Suppressor macrophage treated with lipopolysaccharide for 1 hour (primary cell): ENCODE measurements around the gene NR3C1.

Experiments
- DNase-seq, 3 donors: peaks; one replicate each; pipeline ENCODE4 v3.0.0-alpha.2; 2020 to 2022

The NR3C1 gene

DNA sequence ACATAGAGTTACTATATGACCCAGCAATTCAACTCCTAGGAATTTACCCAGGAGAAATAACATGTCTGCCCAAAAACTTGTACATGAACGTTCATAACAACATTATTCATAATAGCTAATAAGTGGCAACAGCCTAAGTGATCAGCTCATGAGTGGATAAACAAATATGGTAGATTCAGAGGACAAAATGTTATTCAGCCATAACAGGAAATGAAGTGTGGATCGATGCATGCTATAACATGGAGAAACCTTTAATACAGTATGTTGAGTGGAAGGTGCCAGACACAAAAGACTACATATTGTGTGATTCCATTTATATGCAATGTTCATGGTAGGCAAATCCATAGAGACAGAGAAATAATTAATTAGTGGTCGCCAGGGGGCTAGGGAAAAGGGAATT, 22.3 kb upstream of the NR3C1 start:
- no peak for DNase-seq

DNA sequence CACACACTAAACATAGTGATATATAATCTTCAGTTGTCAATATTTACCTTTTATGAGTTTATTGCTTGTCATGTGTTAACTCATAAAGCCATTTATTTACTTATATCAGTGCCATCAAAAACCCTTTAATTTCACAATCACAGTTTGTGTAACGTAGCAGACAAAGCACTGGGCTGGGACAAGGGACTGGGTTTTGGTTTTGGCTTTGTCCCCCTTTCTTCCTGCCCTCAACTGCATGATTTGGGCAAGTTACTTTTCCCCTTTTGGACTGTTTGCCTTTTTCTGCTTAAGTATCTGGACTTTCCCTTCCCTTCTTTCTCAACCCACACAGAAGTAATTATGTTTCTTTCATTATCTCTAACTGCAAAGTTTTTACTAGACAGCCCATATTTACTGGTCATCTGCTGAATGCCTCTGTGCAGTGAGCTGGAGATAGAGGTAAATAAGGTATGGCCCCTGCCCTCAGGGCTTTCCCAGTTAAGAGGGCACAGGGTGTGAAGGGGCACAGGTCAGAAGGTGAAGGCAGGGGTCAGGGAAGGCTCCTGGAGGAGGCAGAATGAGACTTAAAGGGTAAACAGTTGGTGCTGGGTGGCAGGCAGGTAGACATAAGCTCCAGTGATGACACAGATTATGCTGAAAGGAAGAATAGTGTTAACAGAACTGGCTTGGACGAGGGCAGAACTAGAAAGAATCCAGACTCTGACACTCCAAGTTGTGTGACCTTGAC, 14.8 kb upstream of the NR3C1 start:
- peak; percentile 57 to 70 (median 65) for DNase-seq

DNA sequence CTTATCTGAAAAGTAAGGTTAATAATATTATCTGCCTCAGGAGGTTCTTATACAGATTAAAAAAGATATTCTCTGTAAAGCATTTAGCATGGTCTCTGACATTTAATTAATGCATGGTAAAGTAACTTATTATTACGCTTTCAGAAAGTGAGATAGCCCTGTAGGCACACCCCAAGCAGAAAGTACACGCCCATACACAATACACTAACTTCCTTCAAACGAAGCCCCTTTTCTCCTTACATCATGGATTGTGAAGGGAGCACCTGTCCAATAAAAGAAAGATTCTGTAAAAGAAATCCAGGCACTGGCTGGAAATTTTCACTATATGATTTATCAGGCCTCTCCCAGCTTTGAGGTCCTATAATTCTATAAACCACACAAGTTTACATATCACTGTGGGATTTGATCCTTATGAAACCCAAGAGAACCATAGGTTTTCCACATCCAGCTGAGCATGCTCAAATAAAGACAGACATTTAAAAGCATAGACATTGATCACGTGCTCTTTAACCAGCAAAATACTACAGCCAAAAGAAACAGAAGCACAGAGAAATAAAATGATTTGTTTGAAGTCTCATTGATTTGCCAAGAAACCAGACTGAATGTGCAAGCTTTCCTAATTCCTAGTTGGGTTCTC, 14.1 kb upstream of the NR3C1 start:
- no peak for DNase-seq

DNA sequence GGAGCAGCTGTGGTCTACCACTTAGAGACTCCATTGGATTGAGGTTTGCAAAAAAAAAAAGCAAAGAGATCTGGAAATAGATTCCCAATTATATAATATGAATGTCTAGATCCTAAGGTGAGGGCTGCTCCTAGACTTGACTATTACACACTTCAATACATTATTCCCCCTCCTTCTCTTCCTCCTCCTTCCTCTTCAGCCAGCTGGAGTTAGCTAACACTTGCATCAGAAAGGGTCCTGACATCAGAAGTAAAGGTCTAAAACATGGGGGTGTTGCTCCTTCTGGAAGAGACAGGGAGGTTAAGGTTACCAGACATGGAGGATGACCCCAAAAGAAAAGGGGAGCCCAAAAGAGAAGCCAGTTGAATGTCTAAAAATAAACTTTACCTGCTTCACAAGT, 12.9 kb upstream of the NR3C1 start:
- DNase-seq, result no peak

DNA sequence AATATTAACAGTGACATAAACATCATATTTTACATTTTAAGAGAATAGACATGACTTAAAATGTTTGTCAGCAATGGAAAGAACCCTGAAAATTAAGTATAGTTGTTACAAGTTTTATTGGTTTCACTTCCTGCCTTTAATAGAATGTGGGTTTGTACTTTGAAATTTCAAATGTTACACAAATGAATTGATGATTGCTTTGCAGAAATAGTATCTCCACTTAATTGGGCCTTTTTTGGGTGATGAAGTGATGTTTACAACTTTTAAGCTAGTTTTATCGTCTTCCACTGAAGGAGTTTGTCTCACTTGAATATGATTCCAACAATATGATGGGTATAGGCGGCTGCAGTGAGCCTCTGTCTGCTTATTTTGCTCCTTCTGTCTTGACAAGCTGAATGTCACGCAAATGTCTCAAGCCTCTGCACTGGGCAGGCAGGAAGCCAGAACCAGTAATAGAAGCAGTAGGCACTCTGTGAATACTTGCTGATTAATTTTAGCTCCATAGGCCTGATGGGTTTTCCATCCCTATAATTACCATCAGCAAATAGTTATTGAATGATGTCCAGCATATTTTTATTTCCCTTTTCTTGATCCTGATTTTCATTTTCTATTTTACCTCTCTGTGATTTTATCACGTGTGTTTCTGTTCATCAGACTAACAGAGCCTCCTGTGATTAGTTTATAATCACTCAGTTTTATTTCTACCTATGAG, 10.6 kb upstream of the NR3C1 start:
- DNase-seq, result peak in 2 of 3 donors; percentile 38 to 52

DNA sequence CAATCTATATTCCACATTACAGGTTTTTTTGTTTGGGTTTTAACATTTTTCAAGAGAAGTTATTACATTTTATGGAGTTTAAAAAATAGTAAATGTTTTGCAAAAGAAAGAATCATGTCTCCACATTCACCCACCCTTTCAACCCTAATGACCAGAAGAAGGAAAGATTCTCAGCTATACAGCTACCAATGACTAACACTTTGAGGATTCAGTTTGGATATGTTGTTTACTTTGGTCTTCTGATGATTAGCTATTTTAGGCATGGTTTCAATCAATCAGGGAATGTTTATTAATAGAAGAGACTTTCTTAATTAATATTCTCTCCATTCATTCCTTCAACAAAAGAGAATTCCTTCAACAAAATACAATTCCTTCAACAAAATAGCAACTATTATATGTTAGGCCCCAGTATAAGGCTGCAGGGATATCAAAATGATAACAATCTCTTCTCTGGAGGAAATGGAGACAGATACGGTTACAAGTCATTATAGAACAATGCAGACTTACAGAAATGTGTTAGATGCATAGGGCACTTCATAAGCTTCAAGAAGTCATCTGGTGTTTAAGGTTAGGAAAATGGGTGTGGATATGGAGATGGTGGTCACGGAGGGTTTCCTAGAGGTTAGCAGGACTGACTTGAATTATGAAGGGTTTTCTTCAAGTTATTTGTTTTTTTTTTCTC, 9.3 kb upstream of the NR3C1 start:
- no peak for DNase-seq

DNA sequence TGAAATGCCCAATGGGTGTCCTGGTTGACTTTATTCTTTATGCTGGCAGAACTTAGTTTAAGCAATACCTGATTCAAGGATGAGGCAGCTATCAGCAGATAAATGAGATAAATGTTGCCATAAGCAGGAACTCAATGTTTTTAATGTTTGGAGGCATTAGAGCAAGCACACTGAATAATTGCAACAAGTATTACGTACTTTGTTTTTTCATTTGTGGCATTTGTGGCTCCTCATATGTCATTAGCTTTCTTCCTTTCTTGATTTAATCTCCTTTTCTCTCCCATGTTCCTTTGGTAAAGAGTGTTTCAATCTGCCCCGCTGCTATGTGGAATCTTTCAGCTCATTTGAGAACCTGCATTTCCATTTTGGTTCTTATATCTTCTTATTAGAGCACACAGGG, 6.4 kb upstream of the NR3C1 start:
- DNase-seq, result no peak

DNA sequence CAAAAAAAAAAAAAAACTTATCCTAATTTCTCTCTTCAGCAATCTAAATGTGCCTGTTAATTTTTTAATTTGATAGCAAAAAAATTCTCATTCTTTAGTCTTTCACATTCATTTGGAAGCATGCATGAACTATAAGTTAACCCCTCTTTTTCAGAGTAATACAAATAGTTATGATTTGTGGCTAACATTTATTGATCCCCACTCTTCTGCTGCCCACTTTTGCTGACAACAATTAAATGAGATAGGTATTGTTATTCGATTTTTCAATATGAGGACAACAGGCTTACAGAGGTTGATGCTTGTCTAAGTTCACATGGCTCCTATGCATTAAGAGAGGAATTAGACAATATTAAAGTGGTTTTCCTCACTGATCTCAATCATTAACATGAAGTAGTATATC, 2.9 kb upstream of the NR3C1 start:
- DNase-seq, result no peak

DNA sequence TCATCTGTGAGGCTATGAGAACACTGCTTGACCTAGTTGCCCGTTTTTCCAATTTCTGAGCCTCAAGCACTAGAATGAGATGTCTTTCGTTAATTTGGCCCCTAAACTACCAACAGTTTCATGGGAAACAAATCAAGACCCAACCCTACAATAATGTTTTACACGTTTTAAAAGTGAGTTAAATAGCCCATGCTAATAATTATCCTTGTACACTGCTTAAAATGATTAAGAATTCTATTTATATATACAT, 2.3 kb upstream of the NR3C1 start:
- DNase-seq, result no peak

DNA sequence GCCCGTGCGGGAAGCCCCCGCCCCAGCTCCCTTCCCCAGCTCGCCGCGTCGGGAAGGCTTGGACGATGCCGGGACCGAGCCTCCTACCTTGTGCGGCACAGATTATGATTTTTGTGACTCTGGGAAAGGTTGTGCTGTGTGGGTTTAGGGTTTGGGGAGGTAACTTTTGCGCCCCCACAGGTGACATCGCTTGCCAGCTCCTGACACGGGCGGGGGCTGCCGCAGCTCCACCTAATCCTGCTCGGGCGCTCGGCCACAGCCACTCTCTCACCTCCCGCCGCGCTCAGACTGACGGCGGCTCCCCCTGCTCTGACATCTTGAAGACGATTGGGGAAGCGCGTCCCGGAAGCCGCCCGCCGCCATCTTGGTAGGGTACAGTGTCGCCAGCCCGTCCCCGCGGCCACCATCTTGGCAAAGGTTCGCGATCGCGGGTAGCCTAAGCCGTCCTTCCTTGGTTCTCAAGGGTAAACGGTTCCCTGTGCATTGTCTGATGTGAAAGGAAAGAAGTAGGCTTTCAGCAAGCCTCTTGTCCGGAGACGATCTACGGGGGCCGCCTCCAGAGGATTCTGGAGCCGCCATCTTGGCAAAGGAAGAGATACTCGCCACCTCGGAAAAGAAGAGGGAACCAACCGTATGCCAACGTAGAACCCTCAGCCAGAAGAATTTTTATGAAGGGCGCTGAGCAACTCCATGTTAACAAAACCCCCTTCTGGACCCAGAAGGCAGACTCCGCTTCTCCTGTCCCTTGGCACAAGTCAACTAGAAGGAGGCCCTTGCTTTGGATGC, 1.8 kb upstream of the NR3C1 start:
- peak; percentile 80 to 90 (median 86) for DNase-seq

DNA sequence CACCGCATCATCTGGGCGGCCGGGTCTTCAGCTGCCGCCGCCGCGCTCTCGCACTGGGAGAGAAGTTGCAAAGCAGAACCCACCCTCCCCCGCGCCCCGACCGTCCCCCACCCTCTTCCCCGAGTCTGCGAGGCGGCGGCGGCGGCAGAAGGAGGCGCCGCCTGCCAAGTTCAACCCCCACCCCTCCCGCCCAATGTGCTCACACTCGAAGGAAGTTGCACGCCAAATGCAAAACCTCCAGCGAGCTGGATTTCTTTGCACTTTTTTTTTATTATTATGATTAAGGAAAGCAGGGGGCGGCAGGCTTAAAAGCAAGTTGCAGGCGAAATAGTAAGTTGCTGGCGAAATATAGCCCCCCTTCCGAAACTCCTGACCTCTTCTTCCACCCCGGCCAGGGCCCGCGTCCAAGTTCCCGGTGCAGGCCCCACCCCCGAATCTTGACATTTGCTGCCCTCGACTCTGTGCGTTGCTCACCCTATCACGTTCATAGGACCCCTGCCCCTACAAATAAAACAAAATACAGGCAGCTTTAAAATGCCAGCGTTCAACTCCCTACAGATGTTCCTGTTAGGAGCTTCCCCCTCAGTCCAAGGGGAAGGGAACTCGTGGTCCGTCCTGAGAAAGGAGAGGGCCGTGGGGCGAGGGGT, 1.1 kb upstream of the NR3C1 start:
- peak; percentile 86 to 91 (median 86) for DNase-seq

DNA sequence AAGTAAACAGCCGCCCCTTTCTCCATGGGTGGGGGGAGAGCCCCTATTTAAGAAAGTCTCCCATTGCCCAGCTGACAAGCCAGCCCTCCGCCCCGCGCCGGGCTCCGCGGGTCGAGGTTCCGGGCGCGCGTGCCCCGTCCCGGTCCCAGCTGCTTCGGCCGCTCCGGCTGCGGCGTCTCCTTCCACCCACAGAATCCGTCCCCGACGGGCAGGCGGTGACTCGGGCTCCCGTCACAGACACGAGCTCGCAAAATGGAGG, 223 bp downstream of the NR3C1 start:
- no peak for DNase-seq

DNA sequence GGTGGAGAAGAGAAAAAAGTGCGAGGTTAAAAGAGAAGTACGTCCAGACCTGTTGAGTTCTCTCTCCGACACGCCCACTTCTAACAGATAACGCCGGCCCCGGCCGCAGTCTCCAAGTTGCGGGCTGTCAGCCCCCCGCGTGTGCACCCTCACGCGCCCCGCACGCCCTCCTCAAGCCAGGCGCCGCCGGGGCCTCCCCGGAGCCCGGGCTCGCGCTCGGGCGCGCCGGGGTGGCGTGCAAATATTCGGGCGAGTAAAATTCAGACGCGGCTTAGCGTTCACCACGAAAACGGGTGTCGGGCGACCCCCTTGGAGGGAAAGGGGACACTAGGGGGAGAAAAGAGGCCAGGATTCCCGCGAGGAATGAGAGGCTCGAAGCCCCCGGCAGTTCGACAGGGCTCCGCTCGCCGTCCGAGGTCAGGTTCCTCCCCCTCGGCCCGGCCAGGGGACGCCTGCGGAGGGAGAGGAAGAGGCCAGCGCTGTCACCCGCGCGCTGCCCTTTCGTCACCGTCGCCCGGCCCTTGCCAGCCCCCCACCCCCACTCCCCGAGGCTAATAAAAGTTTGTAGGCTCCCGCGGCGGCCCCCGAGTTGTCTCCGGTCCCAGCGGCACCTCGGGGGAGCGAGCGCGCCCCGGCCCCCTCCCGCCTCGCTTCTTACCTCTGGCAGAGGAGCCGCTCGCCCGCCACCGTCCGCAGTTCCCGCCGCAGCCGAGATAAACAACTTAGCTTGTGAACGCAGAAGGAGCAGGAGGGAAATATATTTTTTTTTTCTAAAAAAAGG, 743 bp downstream of the NR3C1 start:
- DNase-seq, result peak; percentile 77 to 91 (median 82)

DNA sequence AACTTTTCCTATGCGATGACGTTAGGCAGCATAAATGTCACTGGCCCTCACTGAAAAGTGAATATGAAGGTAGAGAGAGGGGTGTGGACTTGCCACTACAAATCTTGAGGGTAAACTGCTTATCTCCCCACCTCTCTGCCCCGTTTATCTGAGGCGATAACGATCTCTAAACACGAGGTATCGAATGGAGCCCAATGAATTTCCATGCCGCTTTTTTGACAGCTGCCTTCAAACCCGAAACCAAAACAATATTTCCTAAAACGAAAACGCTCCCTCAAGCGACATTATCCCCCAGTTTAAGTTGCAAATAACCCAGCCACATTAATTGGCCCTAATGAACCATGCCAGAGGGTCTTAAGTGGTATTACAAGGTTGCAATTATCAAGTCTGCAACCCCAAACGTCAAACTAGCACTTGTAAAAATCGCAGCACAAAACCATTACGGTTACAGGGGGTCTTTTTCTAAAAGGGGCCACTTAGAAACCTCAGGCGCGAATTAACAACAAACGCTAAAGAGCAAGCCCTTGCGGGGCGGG, 1.4 kb downstream of the NR3C1 start:
- DNase-seq, result peak in 2 of 3 donors; percentile 42 to 48

DNA sequence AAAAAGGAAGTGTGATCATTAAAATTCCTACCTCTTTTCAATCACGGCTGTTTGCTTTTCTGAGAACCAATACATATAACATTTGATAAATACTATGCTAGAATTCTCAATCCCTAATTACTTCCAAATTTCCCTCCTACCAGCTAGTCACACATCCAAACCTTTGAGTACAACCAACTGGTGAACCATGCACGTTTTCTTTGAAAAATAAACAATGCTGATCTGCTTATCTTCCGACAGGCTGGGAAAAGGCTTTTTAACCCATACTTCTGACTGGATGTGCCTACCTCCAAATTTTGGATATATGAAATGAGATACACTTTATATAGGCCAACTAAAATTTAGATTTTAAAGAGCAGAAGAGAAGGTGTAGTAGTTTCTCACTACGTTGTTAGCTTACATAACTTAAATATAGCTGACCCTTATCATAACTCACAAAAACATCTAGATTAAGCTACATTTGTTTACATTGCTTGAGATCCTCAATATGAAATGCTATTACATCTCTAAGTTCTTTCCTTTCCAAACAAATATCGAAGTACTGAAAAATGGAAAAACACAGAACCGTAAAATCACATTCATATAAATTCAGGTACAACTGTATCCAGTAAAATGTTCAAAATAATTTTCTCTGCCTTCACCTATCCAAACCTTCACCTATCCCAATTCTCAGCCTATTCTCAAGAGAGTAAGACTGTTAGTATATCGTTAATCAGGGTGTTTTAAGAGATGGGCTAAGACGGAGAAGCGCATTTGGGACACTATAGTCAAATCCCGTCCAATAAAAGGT, 2.1 kb downstream of the NR3C1 start:
- DNase-seq, result no peak

DNA sequence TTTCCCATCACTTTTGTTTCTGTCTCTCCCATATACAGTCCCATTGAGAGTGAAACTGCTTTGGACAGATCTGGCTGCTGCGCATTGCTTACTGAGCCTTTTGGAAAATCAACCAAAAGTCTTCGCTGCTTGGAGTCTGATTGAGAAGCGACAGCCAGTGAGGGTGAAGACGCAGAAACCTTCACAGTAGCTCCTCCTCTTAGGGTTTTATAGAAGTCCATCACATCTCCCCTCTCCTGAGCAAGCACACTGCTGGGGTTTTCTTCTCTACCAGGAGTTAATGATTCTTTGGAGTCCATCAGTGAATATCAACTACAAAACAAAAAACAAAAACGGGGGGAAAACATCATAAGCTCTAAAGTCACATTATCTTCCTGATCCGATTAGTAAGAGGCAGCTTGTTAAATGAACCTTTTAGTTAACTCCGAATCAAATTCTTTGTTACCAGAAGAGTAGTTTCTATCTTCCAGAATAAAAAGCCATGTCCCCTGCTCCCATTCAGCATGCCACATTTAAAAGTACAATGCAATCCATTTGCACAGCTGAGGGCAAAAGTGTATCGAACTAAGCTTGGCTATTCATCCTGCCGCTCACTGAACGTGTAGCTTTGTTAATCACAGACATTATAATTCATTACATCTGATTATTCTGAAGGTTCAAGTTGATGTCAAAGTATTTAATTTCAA, 2.8 kb downstream of the NR3C1 start:
- peak in 2 of 3 donors; percentile 28 to 51 for DNase-seq

DNA sequence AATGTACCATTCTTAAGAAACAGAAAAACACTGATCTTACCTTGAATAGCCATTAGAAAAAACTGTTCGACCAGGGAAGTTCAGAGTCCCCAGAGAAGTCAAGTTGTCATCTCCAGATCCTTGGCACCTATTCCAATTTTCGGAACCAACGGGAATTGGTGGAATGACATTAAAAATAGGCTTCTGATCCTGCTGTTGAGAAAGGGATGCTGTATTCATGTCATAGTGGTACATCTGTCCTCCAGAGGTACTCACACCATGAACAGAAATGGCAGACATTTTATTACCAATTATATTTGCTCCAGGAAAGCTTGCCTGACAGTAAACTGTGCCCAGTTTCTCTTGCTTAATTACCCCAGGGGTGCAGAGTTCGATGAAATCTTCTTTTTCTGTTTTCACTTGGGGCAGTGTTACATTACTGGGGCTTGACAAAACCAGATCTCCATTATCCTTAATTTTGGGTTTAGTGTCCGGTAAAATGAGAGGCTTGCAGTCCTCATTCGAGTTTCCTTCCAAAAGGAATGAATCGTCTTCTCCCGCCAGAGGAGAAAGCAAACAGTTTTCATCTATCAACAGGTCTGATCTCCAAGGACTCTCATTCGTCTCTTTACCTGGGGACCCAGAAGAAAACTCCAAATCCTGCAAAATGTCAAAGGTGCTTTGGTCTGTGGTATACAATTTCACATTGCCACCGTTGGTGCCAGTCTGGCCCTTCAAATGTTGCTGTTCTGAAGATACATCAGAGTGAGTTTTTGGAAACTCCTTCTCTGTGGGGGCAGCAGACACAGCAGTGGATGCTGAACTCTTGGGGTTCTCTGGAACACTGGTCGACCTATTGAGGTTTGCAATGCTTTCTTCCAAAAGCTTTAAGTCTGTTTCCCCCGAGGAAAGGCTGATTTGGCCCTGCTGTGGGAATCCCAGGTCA, 3.6 kb downstream of the NR3C1 start:
- DNase-seq, result no peak

DNA sequence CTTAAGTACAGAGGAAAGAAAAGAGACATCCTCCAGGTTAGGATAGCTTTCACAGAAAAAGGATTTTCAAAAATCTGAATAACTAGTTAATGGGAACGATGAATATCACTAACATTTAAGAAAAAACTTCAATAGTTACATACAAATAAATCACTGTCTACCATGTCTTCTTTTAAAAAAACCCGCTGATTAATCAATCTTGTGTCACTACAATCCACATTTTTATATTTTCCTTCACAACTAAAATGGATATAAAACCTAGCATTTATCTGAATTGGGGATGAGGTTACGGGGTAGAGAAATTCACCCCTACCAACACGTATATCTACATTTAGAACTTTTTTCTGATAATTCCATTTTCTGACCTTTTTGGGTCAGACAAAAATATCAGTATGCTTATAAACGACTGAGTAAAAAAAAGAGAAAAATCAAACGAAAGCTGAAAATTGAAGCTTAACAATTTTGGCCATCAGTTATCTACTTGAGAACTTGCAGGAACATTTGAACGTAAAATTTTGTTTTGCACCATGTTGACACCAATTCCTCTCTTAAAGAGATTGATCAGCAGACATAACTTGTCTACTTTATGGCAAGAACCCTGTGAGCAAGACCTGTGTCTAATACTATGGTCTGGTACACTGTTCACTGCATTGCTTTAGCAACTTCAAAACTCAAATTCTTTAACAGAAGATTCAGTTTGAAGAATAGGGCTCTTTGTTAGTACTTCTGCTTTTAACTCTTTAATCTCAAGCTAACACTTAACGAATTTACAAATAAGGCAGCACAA, 4.8 kb downstream of the NR3C1 start:
- no peak for DNase-seq
